A549 (cell line): Measurements from ENCODE around the gene ARVCF.

ENCODE experiments used
- CTCF ChIP-seq: fragments of >200 bp; sonication (Bioruptor Twin); formaldehyde crosslinking; IDR thresholded peaks from 3 replicates; pipeline ENCODE4 v1.5.1; 2016
- JUN ChIP-seq, 2 experiments: fragments of >200 bp; sonication (Bioruptor Twin); formaldehyde crosslinking; IDR thresholded peaks; 2 replicates in 1 of 2; 3 replicates in 1 of 2; pipeline ENCODE4 v1.6.1; 2016 to 2017
- SMC3 ChIP-seq: fragments of >200 bp; sonication (Bioruptor Twin); formaldehyde crosslinking; IDR thresholded peaks from 3 replicates; pipeline ENCODE4 v1.6.1; 2018; ENCODE audit warnings: inconsistent platforms
- TF ChIP-seq, protein P1 (sequence below): IDR thresholded peaks from 2 replicates; pipeline ENCODE4 v1.6.1; 2012

DNA sequence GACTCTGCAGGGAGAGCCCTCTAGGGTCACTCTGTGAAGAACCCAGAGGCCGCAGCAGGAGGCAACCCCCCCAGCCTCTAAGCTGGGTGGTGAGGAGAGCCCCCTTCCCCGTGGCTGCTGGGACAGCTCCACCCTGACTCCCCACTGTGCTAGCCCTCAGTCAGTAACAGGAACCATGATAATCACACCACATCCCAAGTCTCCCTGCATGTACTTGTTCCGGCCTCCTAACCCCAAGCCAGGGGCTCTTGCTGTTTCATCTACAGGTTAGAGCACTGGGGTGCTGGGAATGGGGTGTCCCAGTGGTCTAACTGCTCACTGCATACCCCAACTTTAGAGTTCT lies 26.9 kb downstream of the ARVCF start:
- TF ChIP-seq, protein P1, sequence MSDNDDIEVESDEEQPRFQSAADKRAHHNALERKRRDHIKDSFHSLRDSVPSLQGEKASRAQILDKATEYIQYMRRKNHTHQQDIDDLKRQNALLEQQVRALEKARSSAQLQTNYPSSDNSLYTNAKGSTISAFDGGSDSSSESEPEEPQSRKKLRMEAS: no peak
- TF ChIP-seq CTCF: no peak
- TF ChIP-seq SMC3: no peak
- TF ChIP-seq JUN (IDR thresholded peaks at IDR 0.05): no peak
